A172 (cell line): ENCODE results near the gene WNT7B. TPM values are rescaled to one million over a fixed set of nuclear protein-coding genes. Genes with fewer than 3 reads are reported as not detected.

Experiments
- DNase-seq: peaks from one replicate; pipeline ENCODE4 v3.0.0-alpha.2; 2015; ENCODE audit warnings: low spot score
- total RNA-seq: library from RNA; depleted of rRNA; stranded (reverse); fragments of >200 nt; shearing (Covaris generic); gene quantifications from 2 replicates; pipeline ENCODE4 v1.2.3, GENCODE V29; 2014

WNT7B gene
- total RNA-seq, 1 experiment from 2014 or later, result 4.5 TPM

DNA sequence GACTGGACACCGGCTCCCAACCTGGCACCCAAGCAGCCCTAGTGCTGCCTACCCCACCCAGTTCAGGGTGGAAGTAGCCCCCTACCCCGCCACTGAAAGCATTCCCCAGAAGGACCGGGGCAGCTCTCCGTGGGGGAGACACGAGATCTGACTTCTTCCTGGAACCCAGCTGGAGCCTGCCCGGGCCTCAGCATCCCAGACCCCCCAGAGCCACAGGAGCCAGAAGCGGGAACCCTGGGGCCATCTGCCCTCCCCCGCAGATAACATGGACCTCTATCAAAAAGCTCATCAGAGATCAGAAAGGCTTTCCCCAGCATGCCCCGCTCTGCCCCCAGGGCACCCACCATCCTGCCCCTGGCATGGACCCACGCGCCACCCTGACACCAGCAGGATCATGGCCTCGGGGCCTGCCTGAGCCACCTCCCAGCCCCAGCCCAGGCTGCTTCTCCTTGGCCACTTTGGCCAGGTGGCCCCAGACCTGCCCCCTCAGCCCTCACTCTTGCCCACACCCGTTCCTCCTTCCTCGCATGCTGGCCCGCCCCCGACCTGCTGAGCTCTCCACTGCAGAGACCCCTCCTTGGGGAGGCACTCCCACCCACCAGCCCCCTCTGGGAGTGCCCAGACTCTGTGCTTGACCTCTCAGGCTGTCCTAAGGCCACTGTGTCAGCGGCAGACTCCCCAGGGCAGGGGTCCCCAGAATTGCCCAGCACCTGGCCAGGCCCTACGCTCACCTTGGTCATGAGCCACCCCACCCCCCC lies 17.1 kb downstream of the WNT7B start:
- DNase-seq, result no peak

- DNase-seq, result no peak
Measured at GRCh38 chr22:45958971-45959370, 18.0 kb downstream of the WNT7B start.

DNA sequence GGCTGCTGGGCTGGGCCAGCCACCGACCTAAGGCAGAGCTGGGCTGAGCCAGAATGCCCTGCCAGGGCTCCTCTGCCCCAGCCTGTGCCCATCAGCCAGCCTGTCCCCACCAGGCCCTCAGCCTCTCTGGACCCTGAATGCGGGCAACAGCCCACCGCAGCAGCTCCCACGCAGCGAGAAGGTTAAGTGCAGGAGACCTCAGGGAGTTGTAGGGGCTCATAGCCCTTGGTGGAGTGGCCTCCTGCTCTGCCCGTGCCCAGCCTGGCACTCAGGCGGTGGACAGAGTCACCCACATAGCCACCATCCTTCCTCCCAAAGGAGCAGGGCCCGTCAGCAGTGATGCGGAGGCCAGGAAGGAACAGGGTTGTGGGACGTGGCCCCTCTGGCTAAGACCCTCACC lies 19.1 kb downstream of the WNT7B start:
- DNase-seq, result no peak

DNA sequence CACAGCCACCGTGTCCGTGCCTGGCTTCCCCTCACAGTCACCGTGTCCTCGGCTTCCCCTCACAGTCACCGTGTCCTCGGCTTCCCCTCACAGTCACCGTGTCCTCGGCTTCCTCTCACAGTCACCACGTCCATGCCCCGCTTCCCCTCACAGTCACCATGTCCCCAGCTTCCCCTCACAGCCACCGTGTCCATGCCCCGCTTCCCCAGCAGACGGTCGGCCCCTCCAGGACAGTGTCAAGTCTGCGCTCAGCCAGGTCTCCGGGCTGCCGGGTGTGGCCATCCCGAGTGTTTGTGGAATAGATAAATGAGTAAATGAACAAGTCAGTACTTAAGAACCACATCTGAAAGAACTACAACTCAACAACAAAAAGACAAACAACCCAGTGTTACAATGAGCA lies 23.8 kb downstream of the WNT7B start:
- no peak for DNase-seq

- DNase-seq, result no peak
Measured at GRCh38 chr22:45952553-45952952, 24.4 kb downstream of the WNT7B start.

GRCh38 chr22:45952151-45952550 lies 24.8 kb downstream of the WNT7B start:
- DNase-seq, result peak; percentile 32

DNA sequence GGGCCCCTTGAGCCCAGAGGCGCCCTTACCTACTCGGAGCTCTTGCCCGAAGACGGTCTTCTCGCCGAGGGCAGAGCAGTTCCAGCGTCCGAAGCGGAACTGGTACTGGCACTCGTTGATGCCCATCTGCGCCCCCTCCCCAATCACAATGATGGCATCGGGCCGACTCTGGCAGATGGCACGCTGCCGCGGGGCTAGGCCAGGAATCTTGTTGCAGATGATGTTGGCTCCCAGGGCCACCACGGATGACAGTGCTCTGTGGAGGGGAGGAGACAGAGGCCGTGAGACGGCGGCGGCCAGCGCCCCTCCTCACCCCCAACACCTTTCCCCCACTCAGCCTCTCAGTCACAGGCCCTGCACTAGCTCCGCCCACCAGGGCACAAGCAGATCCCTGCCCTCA lies 27.1 kb downstream of the WNT7B start:
- no peak for DNase-seq

DNA sequence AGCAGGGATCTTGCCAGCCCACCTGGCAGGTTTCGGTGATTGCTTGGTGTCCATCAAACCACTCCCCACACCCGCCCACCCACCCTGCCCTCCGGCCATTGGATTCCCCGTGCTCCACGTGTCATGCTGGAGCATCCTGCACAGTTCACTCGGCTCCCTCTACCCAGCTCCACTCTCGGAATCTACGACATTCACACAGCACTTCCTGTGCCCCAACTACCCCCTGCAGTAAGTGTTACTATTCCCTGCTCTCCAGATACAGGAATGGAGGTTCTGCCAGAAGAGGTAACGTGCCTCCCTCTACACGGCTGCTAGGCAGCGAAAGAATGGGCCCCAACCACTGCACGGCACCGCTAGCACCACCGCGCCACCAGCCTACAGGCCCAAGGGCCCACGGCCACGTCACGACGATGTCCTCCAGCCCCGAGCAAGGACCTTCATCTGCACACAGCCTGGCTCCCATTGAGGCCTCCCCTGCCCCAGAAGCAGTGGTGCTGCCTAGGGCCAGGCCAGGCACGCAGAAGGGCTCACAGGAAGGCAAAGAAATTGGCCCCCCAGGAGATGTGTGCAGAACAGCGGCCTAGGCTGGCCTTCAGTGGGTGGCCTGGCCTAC lies 27.6 kb downstream of the WNT7B start:
- DNase-seq, result no peak

DNA sequence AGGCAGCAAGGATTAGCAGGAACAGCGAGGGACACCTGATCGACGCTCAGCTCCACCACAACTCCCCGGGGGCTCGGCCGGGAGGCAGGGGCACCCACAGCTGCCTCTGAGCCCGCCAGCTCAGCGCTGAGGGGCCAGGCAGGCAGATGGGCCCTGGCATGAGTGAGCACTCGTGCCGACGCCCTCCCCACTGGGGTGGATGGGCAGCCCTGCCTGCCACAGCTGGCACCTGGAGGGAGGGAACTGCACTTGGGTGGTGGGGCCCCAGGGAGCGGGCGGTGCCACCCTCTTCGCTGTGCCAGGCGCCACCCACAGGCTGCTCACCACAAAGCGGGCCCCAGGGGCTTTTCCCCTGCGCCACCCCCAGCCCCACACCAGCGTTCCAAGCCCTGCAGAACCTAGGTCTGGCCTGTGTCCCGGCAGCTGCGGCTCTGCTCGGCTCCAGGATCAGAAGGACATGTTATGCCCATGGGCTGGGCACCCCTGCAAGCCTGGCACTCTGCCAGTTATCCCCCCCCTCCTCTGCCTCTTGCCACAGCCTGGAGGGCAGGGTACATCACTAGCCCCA lies 28.8 kb downstream of the WNT7B start:
- DNase-seq, result no peak

DNA sequence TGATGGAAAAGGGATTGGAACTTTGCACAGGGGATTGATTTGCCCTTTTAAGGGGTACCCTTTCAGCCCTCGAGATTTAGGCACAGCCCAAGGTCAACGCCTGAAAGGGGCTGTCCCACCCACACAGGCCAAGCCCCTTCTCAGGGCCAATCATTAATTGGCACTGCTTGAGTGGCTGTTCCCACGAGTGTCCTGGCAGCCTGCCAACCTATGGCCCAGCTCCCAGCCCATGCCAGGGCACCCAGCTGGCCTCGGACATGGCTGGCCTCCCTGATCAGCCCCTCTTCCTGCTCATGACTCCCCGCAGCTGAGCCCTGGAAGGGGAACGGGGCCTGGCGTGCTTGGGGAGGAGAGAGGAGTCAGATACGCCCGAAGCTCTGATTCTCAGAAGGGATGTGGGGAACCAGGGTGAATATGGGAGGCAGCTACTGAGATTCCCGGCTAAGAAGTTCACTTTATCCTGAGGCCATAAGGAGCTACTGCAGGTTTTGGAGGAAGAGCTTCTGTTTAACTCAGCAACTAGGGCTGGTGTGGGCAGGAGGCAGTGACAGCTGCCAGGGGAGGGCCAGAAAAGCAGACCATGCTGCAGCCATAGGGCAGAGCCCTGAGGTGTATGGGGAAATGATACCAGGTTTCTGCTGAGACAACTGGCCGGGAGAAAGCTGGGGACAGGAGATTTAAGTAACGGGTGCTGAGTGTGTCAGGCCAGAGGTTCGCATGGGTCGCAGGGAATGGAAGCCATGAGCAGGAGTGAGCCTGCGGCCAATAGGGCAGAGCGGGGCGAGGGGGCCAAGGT lies 30.0 kb downstream of the WNT7B start:
- DNase-seq, result no peak

DNA sequence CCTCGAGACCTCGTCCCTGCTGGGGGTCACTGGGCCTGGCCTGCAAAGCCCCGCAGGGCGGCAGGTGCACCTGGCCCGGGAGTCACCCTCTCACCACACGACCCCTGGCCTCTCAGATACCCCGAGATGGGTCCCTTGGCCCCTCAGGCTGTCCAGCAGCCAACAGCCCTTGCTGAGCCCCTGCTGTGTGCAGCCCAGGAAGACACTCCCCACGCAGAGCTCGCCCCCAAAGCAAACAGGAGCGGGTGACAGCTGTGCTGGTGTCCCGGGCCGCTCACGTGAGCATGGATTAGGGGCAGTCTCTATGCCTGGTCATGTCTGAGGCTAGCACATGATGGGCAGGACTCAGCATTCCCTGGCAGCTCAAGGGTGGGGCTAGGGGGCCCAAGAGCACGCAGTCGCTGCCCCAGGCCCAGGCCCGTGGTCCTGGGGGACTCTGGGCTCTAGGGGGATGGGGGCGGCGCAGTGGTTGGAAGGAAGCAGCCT lies 31.3 kb downstream of the WNT7B start:
- no peak for DNase-seq

DNA sequence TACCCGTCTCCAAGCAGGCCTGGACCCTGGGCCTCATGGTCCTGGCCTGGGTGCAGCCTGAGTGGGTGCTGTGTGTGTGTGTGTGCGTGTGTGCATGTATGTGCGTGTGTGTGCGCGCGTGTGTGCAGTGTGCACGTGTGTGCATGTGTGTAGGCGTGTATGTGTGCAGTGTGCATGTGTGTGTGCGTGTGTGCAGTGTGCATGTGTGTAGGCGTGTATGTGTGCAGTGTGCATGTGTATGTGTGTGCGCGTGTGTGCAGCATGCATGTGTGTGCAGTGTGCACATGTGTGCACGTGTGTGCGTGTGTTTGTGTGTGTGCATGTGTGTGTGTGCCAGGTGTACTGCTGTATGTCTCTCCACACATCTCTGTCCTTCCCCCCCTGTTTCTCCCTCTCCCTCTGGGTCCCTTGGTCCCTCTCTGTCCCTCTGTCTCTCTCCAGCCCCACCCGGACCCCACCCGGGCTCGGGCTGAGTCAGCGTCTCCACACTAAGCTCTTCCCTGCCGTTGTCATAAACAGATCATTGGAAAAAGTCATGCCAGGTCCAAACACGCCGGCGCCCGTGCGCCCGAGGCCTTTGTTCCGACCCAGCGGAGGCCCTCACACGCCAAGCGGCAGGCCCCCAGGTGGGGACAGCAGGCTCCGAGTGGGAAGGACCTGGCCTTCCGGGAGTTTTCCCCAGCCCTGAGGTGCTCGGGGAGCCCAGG lies 34.0 kb downstream of the WNT7B start:
- DNase-seq, result no peak

- no peak for DNase-seq
Measured at GRCh38 chr22:45942344-45942743, 34.6 kb downstream of the WNT7B start.

GRCh38 chr22:45938913-45939312 lies 38.0 kb downstream of the WNT7B start:
- no peak for DNase-seq

DNA sequence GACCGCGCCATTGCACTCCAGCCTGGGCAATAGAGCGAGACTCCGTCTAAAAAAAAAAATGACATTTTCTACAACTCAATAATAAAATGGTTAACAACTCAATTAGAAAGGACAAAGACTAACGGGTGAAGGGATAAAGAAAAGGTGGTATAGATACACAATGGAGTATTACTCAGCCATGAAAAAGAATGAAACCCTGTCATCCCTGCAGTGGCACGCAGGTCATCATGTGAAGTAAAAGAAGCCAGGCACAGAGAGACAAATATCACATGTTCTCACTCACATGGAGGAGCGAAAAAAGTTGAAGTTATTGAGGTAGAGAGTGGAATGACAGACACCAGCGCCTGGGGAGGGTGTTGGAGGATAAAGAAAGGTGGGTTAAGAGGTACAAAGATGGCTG lies 39.0 kb downstream of the WNT7B start:
- DNase-seq, result no peak

DNA sequence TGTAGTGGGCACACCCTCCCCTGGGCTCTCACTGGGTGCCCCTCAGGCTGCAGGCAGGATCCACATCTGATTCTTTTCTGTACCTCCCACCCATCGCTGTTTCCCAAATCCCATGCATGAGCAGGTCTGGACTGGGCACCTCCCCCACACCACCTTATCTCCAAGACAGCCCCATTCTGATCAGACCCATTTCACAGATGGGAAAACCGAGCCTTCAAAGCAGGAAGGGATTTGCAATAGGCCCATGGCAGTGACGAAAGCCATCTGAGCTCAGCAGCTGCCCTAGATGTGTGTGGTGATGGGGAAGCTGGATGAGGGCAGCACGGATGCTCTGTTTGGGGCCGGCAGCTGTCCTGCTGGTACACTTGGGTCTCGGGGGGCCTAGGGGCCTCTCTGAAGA lies 41.4 kb downstream of the WNT7B start:
- DNase-seq, result no peak

DNA sequence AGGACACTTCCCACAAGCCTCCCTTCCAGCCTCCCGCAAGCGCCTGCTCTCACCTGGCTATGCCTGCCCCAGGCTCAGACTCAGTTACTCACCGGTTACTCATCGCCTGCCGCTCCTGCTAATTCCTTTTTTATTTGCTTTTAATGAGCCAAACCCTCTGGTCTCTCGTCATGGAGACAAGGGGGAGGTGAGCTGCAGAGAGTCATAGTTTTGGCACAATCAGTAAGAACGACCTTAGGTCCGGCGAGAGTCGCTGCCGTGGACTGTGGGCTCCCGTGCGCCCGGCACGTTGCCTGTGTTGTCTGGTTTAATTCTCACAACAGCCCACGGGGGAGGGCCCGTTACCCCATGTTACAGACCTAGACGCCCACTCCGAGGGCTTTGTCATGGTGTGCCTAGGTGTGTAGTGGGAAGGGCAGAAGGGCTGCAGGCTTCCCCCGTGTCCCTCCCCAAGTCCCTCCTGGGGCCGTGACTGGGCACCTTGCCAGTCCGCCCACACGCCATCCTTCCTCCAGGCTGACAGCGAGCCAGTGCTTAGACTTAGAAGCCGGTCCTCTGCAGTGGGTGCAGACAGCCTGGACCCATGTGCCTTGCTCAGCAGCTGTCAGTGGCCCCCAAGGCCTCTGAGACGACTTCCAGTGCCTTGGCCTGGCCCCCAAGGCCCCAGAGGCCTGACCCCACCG lies 42.2 kb downstream of the WNT7B start:
- peak; percentile 84 for DNase-seq

GRCh38 chr22:45934168-45934564 lies 42.8 kb downstream of the WNT7B start:
- DNase-seq, result no peak

DNA sequence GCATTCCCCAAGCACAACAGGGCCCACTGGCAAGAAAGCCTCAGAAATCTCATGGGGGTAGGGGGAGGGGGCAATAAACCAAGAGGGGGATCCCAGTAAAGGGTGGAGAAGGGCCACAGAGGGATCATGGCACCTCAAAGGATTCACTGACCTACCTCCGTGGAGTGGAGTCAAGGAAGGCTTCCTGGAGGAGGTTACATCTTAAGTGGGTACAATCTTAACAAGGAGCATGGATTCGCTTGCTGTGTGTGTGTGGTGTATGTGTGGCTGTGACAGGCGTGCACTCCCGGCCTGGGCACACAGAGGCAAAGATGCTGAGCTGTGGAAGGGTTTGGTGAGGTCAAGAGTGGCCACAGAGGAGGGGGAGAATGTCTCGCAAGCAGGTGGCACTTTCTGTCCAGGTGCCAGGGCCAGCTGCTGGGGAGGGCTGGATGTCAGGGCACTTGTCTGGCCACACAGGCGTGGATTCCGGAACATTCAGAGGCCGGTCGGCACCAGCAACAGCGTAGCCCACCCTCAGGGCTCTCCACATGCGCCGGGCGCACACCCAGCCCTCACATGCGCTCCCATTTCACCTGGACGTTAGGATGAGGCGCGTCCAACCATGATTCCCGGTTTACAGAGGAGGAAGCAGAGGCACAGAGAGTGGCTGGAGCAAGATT lies 43.3 kb downstream of the WNT7B start:
- DNase-seq, result no peak

DNA sequence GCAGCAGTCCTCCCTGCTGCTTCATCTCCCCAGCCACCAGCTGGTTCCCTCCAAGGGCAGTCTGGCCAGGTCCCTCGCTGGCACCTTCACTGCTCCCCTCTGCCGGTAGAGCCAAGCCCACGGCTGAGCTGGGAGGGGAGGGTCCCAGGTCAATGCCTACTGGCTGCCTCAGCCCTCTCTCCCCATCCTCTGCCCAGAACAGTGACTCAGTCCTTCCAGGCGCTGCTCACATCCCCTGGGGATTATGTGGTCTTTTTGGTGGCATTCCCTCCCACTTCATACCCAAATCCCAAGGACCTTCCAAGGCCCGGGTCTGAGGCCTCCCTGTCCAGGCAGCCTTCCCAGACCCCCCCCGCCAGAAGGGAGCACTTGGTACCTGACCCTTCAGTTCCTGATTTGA lies 44.9 kb downstream of the WNT7B start:
- peak; percentile 38 for DNase-seq

- no peak for DNase-seq
Measured at GRCh38 chr22:45931042-45931441, 45.9 kb downstream of the WNT7B start.
